Caco-2 (cell line): ENCODE data around the gene TRIM4. TPM values are rescaled to one million over a fixed set of nuclear protein-coding genes. Genes with fewer than 3 reads are reported as not detected.

Experiments used
- BruUV-seq: library from RNA; stranded (reverse); fragments of 400-500 nt; replicated peaks from 2 replicates; lab custom pipeline; 2021; lab: Mats Ljungman, UMichigan
- CTCF ChIA-PET: fragments of 300-600 bp; sonication (Branson Sonifier 250); formaldehyde crosslinking; loops from one replicate; lab custom pipeline; 2022; ENCODE audit warnings: antibody characterized with exemption; lab: Charles Lee
- POLR2A ChIA-PET: fragments of 300-600 bp; sonication (Branson Sonifier 250); formaldehyde crosslinking; loops from one replicate; lab custom pipeline; 2022; ENCODE audit warnings: antibody characterized with exemption; lab: Charles Lee
- DNase-seq, 2 experiments: peaks; one replicate each; pipeline versions ENCODE4 v3.0.0 to v3.0.0-alpha.2; 2020 to 2022
- H3K27me3 ChIP-seq: replicated peaks from 2 replicates; pipeline ENCODE4 v1.6.0; 2011; ENCODE audit warnings: low read length; ENCODE audit not compliant: control insufficient read depth, insufficient read depth
- H3K36me3 ChIP-seq: 2 replicates; pipeline ENCODE4 v1.5.1; 2011; ENCODE audit warnings: low read length; ENCODE audit not compliant: control insufficient read depth, insufficient read depth
- H3K4me1 ChIP-seq: fragments of 250-450 bp; sonication (Bioruptor Pico); 2 replicates; pipeline ENCODE4 v1.5.1; 2020; ENCODE audit warnings: mild to moderate bottlenecking
- H3K4me3 ChIP-seq: 2 replicates; pipeline ENCODE4 v1.5.1; 2011; ENCODE audit warnings: low read depth, mild to moderate bottlenecking, control low read depth, low read length
- H3K9me3 ChIP-seq: fragments of 250-450 bp; sonication (Bioruptor Pico); 2 replicates; pipeline ENCODE4 v1.5.1; 2020; ENCODE audit warnings: mild to moderate bottlenecking, moderate library complexity
- H3K27ac Mint-ChIP-seq: one replicate; pipeline ENCODE4 v1.8.0; 2022; ENCODE audit warnings: mixed read lengths; ENCODE audit not compliant: unreplicated experiment
- H3K27me3 Mint-ChIP-seq: one replicate; pipeline ENCODE4 v1.8.0; 2022; ENCODE audit warnings: mixed read lengths; ENCODE audit not compliant: insufficient read depth, unreplicated experiment
- H3K36me3 Mint-ChIP-seq: one replicate; pipeline ENCODE4 v1.8.0; 2022; ENCODE audit warnings: mild to moderate bottlenecking, mixed read lengths; ENCODE audit not compliant: insufficient read depth, unreplicated experiment
- H3K4me1 Mint-ChIP-seq: one replicate; pipeline ENCODE4 v1.8.0; 2022; ENCODE audit warnings: low read depth, mixed read lengths; ENCODE audit not compliant: unreplicated experiment
- H3K4me3 Mint-ChIP-seq: one replicate; pipeline ENCODE4 v1.8.0; 2022; ENCODE audit warnings: mild to moderate bottlenecking, moderate library complexity, mixed read lengths; ENCODE audit not compliant: unreplicated experiment
- H3K9me3 Mint-ChIP-seq: one replicate; pipeline ENCODE4 v1.8.0; 2022; ENCODE audit warnings: mixed read lengths; ENCODE audit not compliant: unreplicated experiment
- intact Hi-C: fragments of 100-400 bp; cut with micrococcal nuclease; formaldehyde crosslinking; loops from one replicate; pipeline ENCODE4 v1.10.0; 2022; ENCODE audit not compliant: unreplicated experiment
- total RNA-seq: library from RNA; stranded (reverse); gene quantifications from 2 replicates; pipeline ENCODE4 v1.2.3, GENCODE V29; 2022
- TF ChIP-seq, protein P1 (sequence below), 2 experiments: fragments of 200-600 bp in 1 of 2; IDR thresholded peaks; 1 replicate in 1 of 2; 2 replicates in 1 of 2; pipeline versions ENCODE4 v1.5.1 to v1.8.0; 2011 to 2022; ENCODE audit warnings: antibody characterized with exemption in 1 of 2, control low read depth in 1 of 2, inconsistent platforms in 1 of 2, low read depth in 1 of 2, low read length in 1 of 2, mild to moderate bottlenecking in 1 of 2, moderate library complexity in 1 of 2; ENCODE audit not compliant: insufficient read depth in 1 of 2, severe bottlenecking in 1 of 2, unreplicated experiment in 1 of 2

Gene TRIM4
- total RNA-seq, 1 experiment from 2014 or later: 22.5 TPM

GRCh38 chr7:99881370-99881769, 38.0 kb downstream of the TRIM4 start:
- DNase-seq: no peak
- H3K4me1 ChIP-seq: no peaks in the 10 kb centered on the region
- Mint-ChIP-seq H3K27ac (no peak overlapping the region), H3K4me1 (no peaks in the 10 kb centered on the region), H3K4me3 (no peak overlapping the region), H3K36me3 (no peaks in the 10 kb centered on the region), H3K27me3 (peaks cover 26% of the 10 kb centered on the region), H3K9me3 (no peaks in the 10 kb centered on the region)
- CTCF ChIA-PET: no interaction called here
- TF ChIP-seq, protein P1, sequence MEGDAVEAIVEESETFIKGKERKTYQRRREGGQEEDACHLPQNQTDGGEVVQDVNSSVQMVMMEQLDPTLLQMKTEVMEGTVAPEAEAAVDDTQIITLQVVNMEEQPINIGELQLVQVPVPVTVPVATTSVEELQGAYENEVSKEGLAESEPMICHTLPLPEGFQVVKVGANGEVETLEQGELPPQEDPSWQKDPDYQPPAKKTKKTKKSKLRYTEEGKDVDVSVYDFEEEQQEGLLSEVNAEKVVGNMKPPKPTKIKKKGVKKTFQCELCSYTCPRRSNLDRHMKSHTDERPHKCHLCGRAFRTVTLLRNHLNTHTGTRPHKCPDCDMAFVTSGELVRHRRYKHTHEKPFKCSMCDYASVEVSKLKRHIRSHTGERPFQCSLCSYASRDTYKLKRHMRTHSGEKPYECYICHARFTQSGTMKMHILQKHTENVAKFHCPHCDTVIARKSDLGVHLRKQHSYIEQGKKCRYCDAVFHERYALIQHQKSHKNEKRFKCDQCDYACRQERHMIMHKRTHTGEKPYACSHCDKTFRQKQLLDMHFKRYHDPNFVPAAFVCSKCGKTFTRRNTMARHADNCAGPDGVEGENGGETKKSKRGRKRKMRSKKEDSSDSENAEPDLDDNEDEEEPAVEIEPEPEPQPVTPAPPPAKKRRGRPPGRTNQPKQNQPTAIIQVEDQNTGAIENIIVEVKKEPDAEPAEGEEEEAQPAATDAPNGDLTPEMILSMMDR (IDR thresholded peaks at IDR 0.05; ENCODE audit: insufficient read depth in 1 of 2, low read depth in 1 of 2, low read length in 1 of 2, severe bottlenecking in 1 of 2, unreplicated experiment in 1 of 2): no peak
- H3K9me3 ChIP-seq: no peaks in the 10 kb centered on the region
- H3K27me3 ChIP-seq: no peaks in the 10 kb centered on the region
- no TSS peak for BruUV-seq
- POLR2A ChIA-PET: no interaction called here
- intact Hi-C loops: no loop called here
- no peak overlapping the region for H3K4me3 ChIP-seq
- H3K36me3 ChIP-seq: no peaks in the 10 kb centered on the region

- POLR2A ChIA-PET: interaction anchor here (0.5 to 0.6 kb wide), 2 partner anchors 42 to 260 kb away, joined by 4 to 6 read pairs; partner anchors contain the start of gene ZSCAN25
- DNase-seq: no peak
- BruUV-seq: no TSS peak
- no peaks in the 10 kb centered on the region for H3K9me3 Mint-ChIP-seq
- CTCF ChIA-PET: interaction anchor here (0.6 kb wide), 1 partner anchor 234 kb away, joined by 5 read pairs; no protein-coding TSS in a partner anchor
- no peak within 1 kb of the TSS for H3K4me3 ChIP-seq
- no peak within 1 kb of the TSS for H3K27ac Mint-ChIP-seq
- H3K36me3 ChIP-seq: no peaks in the 10 kb centered on the region
- H3K9me3 ChIP-seq: no peaks in the 10 kb centered on the region
- TF ChIP-seq, protein P1 (IDR thresholded peaks at IDR 0.05; ENCODE audit: insufficient read depth in 1 of 2, low read depth in 1 of 2, low read length in 1 of 2, severe bottlenecking in 1 of 2, unreplicated experiment in 1 of 2): peak in 1 of 2 experiments; percentile 3
- H3K36me3 Mint-ChIP-seq: no peaks in the 10 kb centered on the region
- peaks cover 12% of the 10 kb centered on the region for H3K27me3 Mint-ChIP-seq
- H3K27me3 ChIP-seq: no peaks in the 10 kb centered on the region
- no peaks in the 10 kb centered on the region for H3K4me1 Mint-ChIP-seq
- intact Hi-C loops: loop anchor here (1.0 kb wide), 1 partner anchor 246 kb away; no protein-coding TSS in a partner anchor
- no peaks in the 10 kb centered on the region for H3K4me1 ChIP-seq
- no peak within 1 kb of the TSS for H3K4me3 Mint-ChIP-seq
Observed at GRCh38 chr7:99876933-99877332, 42.4 kb downstream of the TRIM4 start, which contains the start of gene OR2AE1. OR2AE1 (minus strand) TSS chr7:99877033; CDS start chr7:99877033, 0 bp downstream.

- POLR2A ChIA-PET: interaction anchor here (0.5 to 0.6 kb wide), 3 partner anchors 42 to 448 kb away, joined by 4 to 6 read pairs (median 6); partner anchors contain the start of gene ZSCAN25
- peaks cover 12% of the 10 kb centered on the region for H3K27me3 Mint-ChIP-seq
- H3K4me3 Mint-ChIP-seq: no peak overlapping the region
- CTCF ChIA-PET: no interaction called here
- no peak overlapping the region for H3K4me3 ChIP-seq
- no peaks in the 10 kb centered on the region for H3K9me3 Mint-ChIP-seq
- H3K4me1 ChIP-seq: no peaks in the 10 kb centered on the region
- H3K9me3 ChIP-seq: no peaks in the 10 kb centered on the region
- no peaks in the 10 kb centered on the region for H3K36me3 Mint-ChIP-seq
- no peak for DNase-seq
- no peaks in the 10 kb centered on the region for H3K4me1 Mint-ChIP-seq
- H3K27ac Mint-ChIP-seq: no peak overlapping the region
- no peaks in the 10 kb centered on the region for H3K27me3 ChIP-seq
- intact Hi-C loops: loop anchor here (1.0 kb wide), 1 partner anchor 245 kb away; no protein-coding TSS in a partner anchor
- no TSS peak for BruUV-seq
- no peaks in the 10 kb centered on the region for H3K36me3 ChIP-seq
- TF ChIP-seq, protein P1 (IDR thresholded peaks at IDR 0.05; ENCODE audit: insufficient read depth in 1 of 2, low read depth in 1 of 2, low read length in 1 of 2, severe bottlenecking in 1 of 2, unreplicated experiment in 1 of 2): peak in 1 of 2 experiments; percentile 9
Observed at GRCh38 chr7:99876491-99876890, 42.8 kb downstream of the TRIM4 start.
